Measurements from ENCODE around the gene CAST.
"Not testable (repeated sequence)": the region's sequence is repeated elsewhere in the genome, so short reads cannot be mapped to it uniquely, and the experiment has no call there.

Gene CAST, protein sequence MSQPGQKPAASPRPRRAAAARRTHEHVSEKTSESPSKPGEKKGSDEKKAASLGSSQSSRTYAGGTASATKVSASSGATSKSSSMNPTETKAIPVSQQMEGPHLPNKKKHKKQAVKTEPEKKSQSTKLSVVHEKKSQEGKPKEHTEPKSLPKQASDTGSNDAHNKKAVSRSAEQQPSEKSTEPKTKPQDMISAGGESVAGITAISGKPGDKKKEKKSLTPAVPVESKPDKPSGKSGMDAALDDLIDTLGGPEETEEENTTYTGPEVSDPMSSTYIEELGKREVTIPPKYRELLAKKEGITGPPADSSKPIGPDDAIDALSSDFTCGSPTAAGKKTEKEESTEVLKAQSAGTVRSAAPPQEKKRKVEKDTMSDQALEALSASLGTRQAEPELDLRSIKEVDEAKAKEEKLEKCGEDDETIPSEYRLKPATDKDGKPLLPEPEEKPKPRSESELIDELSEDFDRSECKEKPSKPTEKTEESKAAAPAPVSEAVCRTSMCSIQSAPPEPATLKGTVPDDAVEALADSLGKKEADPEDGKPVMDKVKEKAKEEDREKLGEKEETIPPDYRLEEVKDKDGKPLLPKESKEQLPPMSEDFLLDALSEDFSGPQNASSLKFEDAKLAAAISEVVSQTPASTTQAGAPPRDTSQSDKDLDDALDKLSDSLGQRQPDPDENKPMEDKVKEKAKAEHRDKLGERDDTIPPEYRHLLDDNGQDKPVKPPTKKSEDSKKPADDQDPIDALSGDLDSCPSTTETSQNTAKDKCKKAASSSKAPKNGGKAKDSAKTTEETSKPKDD

DNA sequence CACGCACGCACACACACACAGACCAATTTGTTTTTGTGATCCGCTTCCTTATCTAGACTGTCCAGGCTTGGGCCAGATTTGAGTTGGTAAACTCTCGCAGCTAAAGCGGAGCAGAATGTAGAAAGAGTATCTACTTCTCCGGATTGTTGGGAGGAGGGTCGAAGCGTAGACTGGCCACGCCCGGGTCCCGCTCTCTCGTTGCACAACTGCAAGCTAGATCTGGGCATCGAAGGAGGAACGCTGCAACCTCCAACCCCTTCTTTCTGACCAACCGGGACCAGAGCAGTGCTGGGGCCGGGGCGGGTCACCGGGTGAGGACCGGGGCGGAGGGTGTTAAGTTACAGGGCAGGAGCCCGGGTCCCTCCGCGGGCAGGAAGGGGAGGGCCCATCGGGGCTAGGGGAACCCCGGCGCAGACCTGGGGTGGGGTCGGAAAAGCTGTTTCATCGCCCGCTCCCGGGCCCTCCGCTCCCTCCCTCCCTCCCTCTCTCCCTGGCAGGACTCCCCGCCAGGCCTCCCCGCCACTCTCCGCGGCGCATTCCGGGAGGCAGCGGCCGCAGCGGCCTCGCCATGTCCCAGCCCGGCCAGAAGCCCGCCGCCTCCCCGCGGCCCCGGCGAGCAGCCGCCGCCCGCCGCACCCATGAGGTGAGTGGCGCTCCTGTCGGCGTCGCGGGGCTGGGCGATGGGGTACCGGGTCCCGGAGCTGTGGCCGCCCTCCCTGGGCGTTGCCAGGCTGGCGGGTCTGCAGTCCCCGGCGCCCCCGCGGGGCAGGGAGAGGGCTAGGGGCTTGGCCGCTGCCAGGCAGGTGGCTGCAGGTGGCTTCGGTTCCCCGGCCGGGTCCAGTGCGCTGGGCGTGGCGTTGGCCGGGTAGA lies at the start of gene CAST:
TSS of gene CAST (plus strand) at position 522 of the 870 bp plus-strand sequence. CDS start at position 569, 47 bp downstream.
- DNase-seq (ENCODE audit: low read depth in 3 of 3), result peak; percentile 68 to 79 (median 70)

DNA sequence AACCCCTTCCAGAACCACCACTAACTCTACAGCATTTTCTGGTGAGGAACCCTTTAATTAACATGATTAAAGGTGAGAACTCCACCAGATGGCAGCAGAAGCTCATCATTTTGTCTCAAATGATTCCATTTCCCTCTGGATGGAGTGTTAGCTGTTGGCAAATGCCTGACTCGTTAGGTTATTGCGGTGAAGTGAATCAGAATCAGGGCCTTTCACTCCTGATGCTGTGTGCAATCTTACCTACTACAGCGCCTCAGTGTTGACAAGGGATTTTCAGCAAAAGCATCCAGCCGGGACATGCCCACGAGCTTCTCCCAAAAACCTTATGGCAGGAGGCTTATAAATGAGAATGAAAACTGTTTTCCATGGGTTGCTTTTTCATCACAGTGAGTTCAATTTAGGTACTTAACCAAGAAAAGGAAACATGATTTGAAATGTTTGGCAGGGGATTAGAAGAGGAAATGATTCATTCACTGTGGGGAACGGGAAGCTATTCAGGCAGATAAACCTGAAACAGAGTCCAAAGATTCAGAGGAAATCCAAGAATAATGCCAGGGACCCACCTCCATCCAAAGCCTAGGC lies 48.0 kb upstream of the CAST start:
- peak in 2 of 3 donors; percentile 27 to 42 for DNase-seq (ENCODE audit: low read depth in 3 of 3)

DNA sequence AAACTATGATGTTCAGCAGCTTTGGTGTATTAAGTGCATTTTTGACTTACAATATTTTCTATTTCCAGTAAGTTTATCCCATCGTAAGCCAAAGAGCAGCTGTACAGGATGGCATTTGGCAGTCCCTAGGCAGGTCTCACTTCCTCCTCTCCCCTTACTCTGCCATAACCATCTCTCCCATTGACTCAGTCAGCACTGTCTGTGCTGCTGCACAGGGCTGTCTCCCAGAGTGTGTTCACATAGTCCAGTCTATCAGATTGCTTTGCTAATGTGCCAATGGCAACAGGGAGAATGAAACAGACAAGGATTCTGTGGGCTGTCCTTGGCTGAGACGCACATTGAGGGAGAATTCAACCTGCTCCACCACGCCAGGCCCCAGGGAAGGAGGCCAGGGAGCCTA lies 47.0 kb upstream of the CAST start:
- DNase-seq (ENCODE audit: low read depth in 3 of 3), result no peak

DNA sequence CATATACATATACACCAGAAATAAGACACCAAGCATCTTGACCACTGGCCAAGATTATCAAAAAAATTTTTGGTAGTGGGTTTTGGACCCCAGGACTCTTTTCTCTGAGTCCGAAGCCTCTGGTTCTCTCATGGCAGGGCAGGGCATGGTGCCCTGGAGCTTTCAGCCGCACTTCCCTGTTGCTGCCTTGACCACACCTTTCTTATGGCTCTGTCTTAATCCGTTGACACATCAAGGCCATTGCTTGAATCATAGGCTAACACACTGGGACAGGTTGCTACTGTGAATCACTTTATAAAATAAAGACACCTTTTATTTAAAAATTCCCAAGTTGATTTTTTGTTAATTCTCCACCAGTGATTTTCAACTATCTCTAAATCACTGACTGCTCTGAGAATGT lies 45.4 kb upstream of the CAST start:
- no peak for DNase-seq (ENCODE audit: low read depth in 3 of 3)

DNA sequence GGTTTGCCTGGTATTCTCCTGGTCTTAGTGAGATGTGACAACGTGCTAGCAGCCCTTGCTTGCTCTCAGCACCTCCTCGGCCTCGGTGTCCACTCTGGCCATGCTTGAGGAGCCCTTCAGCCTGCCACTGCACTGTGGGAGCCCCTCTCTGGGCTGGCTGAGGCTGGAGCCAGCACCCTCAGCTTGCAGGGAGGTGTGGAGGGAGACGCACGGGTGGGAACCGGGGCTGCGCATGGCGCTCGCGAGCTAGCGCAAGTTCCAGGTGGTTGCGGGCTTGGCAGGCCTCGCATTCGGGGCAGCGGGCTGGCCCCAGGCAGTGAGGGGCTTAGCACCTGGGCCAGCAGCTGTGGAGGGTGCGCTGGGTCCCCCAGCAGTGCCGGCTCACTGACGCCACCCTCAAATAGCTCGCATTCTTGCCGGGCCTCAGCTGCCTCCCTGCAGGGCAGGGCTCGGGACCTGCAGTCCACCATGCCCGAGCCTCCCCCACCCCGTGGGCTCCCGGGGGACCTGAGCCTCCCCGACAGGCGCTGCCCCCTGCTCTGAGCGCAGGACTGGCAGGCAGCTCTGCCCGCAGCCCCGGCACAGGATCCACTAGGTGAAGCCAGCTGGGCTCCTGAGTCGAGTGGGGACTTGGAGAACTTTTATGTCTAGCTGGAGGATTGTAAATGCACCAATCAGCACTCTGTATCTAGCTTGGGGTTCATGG lies 43.7 kb upstream of the CAST start:
- DNase-seq (ENCODE audit: low read depth in 3 of 3), result not testable (repeated sequence)

DNA sequence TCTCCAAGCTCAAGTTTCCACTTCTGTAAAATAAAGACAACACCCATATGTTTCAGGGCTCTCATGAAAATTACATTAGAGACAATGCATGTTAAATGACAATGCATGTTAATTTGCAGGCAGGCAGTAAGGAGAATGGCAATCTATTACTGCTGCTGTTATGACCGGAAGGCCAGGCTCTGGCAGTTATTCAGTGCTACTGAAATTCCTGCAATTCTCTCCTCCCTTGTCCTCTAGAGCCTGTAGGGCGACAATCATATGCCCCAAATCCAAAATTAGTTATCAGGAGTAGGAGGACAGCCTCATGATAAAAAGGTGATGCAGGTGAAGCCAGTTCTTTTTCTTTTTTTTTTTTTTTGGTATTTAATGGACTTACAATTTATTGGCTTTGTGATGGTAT lies 42.2 kb upstream of the CAST start:
- no peak for DNase-seq (ENCODE audit: low read depth in 3 of 3)

DNA sequence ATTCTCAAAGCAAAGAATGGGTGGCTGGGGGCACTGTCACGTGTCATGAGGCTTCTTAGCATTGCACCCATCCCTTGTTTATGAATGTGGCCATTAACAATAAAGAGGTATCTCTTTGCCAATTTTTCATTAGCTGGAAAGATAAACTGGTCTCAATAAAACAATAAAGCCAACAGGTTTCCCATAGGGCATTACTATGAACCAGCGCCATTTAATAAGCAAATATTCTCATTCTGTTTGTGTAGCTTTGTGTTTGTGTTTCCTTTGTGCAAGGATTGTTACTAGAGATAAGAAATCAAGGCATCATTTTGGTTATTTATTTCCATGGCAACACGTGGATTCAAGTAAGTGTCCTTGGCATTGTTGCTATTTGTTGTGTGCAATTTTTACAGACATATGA lies 37.6 kb upstream of the CAST start:
- no peak for DNase-seq (ENCODE audit: low read depth in 3 of 3)

DNA sequence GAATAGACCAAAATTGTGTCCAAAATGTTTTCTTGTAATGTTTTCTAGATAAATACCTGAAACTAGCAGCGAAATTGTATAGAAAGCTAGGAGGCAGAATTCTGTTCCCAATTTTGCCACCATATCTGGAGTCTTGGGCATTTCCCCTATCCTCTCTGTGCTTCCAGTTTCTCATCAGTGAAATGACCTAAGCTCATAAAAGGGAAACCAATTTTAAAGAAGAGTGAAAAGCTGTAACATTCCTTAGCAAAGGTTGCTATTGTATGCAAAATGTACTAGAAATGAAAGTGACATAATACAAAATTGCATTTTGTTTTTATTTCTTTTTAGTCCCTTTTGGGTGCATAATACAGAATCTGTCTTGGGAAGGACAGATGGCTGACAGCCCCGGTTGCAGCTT lies 36.8 kb upstream of the CAST start:
- no peak for DNase-seq (ENCODE audit: low read depth in 3 of 3)

DNA sequence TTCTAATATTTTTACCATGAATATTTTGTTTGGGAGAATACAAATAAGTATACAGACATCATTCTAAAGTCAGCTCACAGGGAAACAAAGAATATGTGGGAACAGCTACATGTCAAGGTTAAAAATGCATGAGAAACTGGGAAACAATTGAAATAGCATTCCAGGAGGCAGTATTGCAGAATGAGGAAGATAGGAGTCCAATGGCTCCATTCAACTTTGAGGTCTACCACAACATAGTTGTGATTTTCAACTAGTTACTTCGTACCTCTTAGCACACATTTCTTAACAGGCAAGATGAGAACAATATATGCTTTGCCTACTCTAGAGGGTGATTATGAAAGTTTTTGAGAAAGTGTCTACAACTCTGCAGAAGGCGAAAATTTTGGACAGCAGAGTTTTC lies 35.2 kb upstream of the CAST start:
- no peak for DNase-seq (ENCODE audit: low read depth in 3 of 3)

DNA sequence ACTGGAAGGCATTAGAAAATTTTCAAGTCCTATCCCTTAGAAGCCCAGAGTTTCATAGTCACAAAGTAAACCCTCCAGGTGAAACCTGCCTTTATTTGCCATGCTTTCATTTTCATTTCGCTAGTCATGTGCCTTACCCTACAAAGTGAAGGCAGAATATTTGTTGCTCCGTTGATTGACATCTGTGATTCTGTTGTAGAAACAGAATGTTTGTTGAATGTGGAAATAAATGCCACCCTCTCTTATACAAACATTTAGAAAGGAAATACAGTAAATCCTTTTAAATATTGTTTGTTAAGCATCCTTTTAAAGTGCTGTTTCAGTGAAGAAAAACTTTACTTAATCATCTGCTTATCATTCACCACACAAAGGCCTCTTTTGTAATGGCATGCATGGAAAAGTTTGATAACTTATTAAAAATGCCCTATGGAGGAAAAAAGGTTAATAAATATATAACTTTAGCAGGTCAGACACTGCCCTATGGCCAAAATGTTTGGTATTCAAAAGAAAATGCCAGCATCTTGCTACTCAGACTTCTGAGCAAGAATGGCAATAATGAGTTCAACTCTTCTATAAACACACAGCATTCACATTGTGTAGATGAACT lies 34.3 kb upstream of the CAST start:
- no peak for DNase-seq (ENCODE audit: low read depth in 3 of 3)

DNA sequence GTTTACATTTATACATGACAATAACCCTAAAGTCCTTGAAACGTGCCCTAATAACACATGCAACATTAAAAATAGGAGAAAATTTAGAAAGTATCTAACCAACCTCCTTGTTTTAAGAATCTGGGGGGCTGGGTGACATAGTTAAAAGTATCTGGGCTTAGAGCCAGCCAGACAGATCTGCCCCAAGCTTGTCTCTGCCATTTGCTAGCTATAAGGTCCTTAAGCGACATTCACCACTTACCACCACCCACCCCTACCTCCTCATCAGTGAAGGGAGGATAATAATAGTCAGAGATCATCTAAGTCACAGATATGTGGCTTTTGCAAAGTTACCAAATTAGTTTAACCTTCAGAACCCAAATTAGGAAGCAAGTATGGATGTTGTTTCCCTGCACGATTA lies 33.8 kb upstream of the CAST start:
- DNase-seq (ENCODE audit: low read depth in 3 of 3), result no peak

DNA sequence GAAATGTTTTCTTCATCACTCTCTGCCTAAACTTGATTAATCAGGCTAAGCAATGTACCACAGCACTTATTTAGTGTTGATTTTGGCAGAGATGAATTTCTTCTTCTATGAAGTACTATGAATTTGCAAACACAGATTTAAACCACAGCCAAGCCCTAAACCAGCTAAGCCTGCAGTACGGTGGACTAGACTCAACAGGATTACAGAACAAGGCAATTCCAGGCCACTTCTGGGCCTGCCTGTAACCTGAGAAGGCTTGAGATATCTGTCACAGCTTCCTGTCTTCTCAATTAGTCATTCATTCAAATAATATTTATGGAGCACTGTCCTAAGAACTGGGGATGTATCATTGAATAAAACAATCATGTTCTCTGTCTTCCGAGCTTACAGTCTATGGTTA lies 32.4 kb upstream of the CAST start:
- DNase-seq (ENCODE audit: low read depth in 3 of 3), result no peak

DNA sequence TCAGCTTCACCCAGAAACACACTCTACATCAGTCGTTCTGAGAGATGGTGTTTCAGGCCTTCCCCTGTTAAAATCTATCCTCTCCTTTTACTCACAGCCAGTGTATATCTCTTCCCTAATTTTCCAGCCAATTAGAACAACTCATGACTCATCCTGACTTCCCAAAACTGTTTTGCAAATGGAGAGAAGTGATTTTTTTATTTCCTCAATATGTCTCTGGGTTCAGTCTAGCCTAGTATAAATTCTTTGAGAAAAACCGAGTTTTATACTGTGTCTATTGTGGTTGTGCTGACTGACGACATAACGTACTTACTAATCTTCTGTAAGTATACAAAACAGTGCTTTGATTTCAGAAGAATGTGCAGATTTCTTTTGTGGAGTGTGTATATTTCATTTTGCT lies 28.4 kb upstream of the CAST start:
- DNase-seq (ENCODE audit: low read depth in 3 of 3), result no peak

DNA sequence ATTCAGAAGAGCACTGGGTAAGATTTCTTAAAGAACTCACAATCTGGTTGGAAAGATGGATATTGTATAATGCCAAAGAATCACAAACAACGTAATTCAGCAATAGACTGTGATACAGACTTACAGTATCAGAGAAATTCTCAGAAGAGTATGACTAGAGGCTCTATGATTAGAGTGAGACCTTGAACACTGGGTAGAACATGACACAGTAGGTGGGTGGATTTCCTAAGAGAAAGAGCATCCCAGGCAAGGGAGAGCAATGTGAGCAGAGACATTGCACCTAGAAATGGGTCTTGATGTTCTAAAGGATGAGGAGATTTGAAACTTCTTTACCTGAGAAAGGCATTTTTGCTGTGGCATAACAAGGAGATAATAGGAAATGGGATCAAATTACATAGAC lies 27.3 kb upstream of the CAST start:
- DNase-seq (ENCODE audit: low read depth in 3 of 3), result no peak

DNA sequence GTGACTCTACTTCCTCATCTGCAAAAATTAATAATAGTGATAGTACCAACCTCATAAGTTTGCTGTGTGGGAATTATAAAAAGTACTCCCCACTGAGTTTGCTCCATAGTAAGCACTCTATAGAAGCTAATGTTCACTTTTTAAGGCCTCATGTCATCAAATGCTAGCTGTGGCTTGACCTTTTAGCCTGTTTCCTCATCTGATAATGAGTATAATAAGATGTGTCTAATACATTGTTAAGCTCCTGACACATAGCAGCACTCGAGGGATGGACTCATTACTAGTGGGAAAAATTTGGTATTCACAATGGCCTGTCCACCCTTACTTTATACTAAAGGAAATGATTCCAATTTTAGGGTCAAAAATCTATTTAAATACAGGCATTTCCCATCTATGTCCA lies 26.1 kb upstream of the CAST start:
- DNase-seq (ENCODE audit: low read depth in 3 of 3), result no peak

DNA sequence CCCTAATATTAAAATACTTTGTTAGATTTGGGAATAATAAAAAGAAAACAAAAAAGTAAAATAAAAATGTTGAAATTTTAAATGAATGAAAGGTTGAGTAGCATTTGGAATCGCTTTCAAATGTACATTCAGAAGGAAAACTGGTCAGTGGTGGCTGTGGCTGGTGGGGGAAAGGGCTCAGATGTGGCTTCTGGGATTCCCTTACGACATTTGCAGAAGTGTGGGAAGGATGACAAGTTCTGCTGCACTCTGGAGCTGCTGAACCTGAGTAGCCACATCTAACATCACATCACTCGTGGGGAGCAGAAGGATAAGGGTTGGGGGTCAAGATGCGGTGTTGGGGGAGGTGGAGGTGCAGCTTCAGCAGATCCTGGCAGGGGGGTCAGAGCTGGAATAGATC lies 25.6 kb upstream of the CAST start:
- no peak for DNase-seq (ENCODE audit: low read depth in 3 of 3)

DNA sequence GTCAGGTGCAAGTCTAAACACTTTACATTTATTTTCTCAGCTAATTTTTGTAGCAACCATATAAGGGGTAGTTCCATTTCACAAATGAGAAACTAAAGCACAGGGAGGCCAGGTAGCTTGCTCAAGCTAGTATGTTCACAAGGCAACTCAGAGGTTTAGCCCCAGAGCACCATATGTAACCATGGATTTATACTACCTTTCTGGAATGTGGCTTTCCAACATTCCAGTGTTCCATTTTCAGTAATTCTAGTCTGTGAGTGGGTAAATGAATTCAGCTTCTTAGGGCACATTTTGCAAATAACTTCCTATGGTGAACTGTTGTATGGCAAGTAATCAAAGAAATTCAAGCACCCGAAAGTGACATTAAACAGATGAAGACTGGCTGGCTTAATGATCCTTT lies 25.0 kb upstream of the CAST start:
- DNase-seq (ENCODE audit: low read depth in 3 of 3), result no peak

DNA sequence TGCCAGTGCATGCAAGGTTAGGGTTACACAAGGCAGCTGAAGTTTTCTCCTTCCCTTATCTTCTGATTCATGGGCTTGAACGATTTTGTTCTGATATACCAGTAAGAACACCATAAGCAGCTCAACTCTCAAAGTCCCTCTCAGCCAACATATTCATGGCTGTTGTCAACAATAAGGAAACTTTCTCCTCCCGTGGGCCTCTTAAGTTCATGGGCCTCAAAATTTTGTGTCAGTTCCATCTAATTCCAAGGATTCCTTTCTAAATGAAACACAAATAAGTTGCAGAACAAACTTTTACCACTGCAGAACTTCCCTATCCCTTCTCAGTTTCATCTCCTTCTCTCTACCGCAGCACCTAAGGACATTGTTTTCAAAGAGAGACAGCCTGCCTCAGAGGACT lies 23.6 kb upstream of the CAST start:
- no peak for DNase-seq (ENCODE audit: low read depth in 3 of 3)

DNA sequence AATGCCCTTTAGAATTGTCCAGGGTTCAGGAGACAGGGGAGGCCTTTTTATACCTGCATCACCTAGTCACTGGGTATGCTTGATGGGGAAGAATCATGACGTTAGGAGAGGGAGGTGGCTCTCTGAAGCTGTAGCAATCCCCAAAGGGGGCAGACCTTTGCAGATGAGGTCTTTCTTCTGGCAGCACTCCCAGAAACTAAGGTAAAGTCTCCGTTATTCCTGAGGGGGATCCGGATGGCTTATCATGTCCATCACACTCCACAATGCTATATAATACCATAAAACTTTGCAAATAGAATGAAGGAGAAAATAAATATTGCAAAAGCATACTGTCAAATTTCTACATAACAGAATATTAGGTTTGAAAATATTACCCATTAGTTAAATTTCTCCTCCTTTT lies 21.5 kb upstream of the CAST start:
- DNase-seq (ENCODE audit: low read depth in 3 of 3), result no peak

DNA sequence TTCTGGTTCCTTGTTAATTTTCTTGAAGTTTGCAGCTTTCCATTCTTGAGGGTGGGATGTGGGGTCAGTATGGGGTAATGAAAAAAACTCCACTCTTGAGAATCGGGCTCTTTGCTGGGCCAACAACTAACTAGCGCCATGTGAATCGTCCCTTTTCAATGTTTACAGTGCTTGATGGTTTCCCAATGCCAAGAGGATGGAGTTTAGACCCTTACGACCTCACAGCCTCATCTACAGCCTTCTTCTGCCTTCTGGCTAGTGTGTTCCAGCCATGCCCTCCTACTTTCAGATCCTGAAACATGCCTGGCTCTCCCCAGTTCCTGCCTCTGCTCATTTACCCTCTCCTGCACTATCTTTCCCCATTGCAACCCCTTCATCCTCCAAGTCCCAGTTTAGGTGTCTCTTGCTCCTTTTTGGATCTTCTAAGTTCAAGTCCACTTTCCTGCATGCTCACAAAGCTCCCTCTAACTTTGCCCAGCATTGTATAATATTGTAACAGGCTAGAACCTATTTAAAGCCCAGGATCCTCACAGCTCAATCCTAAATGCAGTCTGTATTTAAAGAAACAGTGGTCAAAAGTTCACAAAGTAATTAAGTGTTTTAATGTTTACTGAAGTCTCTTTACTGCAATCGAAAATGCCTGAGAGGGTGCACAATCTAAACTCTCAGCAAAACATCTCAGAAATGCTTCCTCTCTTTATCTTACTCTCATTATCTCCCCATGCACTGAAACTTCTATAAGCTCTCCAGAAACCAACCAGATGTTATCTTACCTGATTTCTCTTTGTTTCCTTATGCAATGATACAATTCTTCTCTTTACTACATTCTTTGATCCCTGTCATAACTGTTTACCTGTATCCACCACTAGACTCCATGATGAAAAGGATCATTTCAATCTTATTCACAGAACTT lies 20.6 kb upstream of the CAST start:
- DNase-seq (ENCODE audit: low read depth in 3 of 3), result no peak

All from stimulated activated CD4-positive, alpha-beta T cell treated with anti-CD3 and anti-CD28 coated beads, TNF-alpha, amount 100 ng/mL, for 48 hours (primary cell).